WI38 (cell line): ENCODE measurements around the gene IL19.
A peak's percentile ranks its signal among the peaks of the same experiment; 100 is the strongest.

Experiments used
- H3K4me3 ChIP-seq: 2 replicates; pipeline ENCODE4 v1.5.1; 2011; ENCODE audit warnings: low read depth, mild to moderate bottlenecking, control low read depth, low read length
- CTCF ChIP-seq: IDR thresholded peaks from 2 replicates; pipeline ENCODE4 v1.5.1; 2012; ENCODE audit warnings: low read depth, mild to moderate bottlenecking, control low read depth, low read length

The IL19 gene

GRCh38 chr1:206770531-206771337, at the start of gene IL19:
Gene IL19, plus strand, starts transcription at chr1:206770773. Its CDS starts 65,890 bp downstream, at chr1:206836663.
- TF ChIP-seq CTCF = no peak
- no peak within 1 kb of the TSS for H3K4me3 ChIP-seq

- H3K4me3 ChIP-seq = no peak overlapping the region
- TF ChIP-seq CTCF = no peak
Measured at GRCh38 chr1:206721454-206721853, 49.1 kb upstream of the IL19 start.

GRCh38 chr1:206722751-206723461, 47.7 kb upstream of the IL19 start:
- H3K4me3 ChIP-seq = no peak overlapping the region
- TF ChIP-seq CTCF = no peak

GRCh38 chr1:206723462-206723804, 47.1 kb upstream of the IL19 start:
- no peak overlapping the region; the same call in 1 of the 2 replicates for H3K4me3 ChIP-seq
- no peak for TF ChIP-seq CTCF

- TF ChIP-seq CTCF = no peak
- H3K4me3 ChIP-seq = no peak overlapping the region; the same call in 1 of the 2 replicates
Measured at GRCh38 chr1:206723805-206724472, 46.6 kb upstream of the IL19 start.

- no peak overlapping the region for H3K4me3 ChIP-seq
- TF ChIP-seq CTCF = peak; percentile 66
Measured at GRCh38 chr1:206725109-206725963, 45.2 kb upstream of the IL19 start.
